Measurements from ENCODE around the gene ILF2. TPM values are rescaled to one million over a fixed set of nuclear protein-coding genes. Genes with fewer than 3 reads are reported as not detected.

The ILF2 gene
- total RNA-seq, 4 donors from 2014 or later = 80.2 to 201 (median 122) TPM

DNA sequence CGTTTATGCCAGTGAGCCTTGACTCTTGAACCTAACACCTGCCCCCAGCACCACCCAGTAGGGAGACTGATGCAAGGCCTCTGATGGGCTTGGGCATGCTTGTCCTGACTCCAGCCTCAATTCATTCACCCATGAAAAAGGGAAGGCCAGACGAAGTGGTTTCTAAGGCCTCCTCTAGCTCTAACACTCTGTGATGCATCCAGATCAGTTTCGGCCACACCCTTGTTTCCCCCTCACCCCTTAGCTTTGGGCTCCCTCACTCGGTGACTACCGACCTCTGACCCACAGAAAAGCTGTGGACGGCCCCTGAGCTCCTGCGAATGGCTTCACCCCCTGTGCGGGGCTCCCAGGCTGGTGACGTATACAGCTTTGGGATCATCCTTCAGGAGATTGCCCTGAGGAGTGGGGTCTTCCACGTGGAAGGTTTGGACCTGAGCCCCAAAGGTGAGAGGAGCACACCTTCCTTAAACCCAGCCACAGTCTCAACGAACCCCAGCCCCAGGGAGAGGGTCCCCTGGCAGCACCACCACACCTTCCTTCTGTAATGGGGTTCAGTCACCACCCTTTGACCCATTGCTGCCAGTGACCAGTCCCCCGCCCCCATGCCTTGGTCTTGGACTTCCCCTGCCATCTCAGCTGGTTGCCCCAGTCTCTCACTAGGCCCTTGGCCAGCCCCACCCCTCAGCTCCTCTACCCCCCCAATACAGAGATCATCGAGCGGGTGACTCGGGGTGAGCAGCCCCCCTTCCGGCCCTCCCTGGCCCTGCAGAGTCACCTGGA lies 16.7 kb upstream of the ILF2 start:
- ATAC-seq (ENCODE audit: low FRiP score) = no peak
- TF ChIP-seq, protein P1, sequence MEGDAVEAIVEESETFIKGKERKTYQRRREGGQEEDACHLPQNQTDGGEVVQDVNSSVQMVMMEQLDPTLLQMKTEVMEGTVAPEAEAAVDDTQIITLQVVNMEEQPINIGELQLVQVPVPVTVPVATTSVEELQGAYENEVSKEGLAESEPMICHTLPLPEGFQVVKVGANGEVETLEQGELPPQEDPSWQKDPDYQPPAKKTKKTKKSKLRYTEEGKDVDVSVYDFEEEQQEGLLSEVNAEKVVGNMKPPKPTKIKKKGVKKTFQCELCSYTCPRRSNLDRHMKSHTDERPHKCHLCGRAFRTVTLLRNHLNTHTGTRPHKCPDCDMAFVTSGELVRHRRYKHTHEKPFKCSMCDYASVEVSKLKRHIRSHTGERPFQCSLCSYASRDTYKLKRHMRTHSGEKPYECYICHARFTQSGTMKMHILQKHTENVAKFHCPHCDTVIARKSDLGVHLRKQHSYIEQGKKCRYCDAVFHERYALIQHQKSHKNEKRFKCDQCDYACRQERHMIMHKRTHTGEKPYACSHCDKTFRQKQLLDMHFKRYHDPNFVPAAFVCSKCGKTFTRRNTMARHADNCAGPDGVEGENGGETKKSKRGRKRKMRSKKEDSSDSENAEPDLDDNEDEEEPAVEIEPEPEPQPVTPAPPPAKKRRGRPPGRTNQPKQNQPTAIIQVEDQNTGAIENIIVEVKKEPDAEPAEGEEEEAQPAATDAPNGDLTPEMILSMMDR (IDR thresholded peaks at IDR 0.05) = no peak
- DNase-seq (ENCODE audit: low spot score) = no peak

DNA sequence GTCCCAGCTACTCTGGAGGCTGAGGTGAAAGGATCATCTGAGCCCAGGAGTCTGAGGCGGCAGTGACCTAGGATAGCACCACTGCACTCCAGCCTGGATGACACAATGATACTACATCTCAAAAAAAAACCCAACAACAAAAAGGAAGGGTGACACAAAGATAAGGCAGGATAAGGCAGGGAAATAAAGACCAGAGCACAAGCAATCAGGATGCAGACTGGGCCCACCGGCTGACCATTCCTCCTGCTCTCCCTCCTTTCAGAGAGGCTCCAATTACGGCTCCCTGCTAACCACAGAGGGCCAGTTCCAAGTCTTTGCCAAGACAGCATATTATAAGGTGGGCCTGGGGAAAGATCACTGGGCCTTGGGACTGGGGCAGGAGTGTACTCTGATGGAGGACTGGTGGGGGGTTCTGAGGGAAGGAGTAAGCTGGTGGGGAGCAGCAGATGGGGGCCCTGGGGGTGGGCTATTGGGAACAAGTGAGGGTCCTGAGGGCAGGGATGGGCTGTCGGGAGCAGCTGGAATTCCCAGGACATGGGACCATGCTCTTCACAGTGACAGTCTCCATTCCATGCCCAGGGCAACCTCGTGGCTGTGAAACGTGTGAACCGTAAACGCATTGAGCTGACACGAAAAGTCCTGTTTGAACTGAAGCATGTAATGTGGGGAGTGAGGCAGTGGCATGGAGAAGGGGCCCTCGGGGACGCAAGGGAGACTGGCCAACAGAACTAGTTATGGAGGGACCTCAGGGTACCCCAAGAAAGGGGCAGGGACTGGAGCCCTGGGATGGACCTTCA lies 14.9 kb upstream of the ILF2 start:
- TF ChIP-seq, protein P1 (IDR thresholded peaks at IDR 0.05) = no peak

DNA sequence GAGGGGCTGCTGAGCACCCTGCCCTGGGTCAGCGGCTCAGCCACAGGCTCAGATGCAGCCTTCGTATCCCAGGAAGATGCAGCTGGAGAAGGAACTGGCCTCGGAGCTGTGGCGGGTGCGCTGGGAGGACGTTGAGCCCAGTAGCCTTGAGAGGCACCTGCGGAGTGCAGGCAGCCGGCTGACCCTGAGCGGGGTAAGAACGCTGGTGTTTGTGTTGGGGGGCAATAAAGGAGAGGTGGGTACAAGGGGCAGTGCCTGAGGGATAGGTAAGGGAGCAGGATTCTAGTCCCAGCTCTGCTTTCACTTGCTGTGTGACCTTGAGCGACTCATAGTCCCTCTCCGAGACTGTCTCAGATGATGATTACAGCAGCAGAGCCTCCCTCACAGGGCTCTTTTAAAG lies 14.1 kb upstream of the ILF2 start:
- TF ChIP-seq, protein P1 (IDR thresholded peaks at IDR 0.05) = no peak

More for the DNA sequence above, 14.9 kb upstream of the ILF2 start:
- no peak for ATAC-seq (ENCODE audit: low FRiP score)
- DNase-seq (ENCODE audit: low spot score) = no peak

DNA sequence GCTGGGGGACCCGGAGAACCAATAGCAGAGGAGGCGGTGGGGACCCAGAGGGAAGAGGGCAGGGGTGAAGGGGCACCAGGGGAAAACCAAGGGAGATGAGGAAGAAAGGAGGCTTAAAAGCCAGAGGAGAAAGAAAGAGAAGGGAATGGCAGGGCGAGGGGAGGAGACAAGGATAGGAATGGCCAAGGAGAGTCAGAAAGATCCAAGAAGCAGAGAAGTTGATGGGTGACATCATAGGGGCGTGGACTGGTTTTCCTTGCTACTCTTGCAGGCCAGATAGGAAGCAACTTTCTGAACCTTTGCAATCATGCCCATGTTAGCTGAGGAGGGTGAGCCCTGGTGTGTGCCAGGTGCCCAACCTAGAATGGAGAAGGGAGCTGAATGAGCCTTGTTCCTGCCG lies 13.1 kb upstream of the ILF2 start:
- ATAC-seq (ENCODE audit: low FRiP score) (no peak), DNase-seq (ENCODE audit: low spot score) (no peak)
- TF ChIP-seq, protein P1 (IDR thresholded peaks at IDR 0.05) = no peak

More for the DNA sequence above, 14.1 kb upstream of the ILF2 start:
- ATAC-seq (ENCODE audit: low FRiP score) = no peak
- DNase-seq (ENCODE audit: low spot score) = no peak

DNA sequence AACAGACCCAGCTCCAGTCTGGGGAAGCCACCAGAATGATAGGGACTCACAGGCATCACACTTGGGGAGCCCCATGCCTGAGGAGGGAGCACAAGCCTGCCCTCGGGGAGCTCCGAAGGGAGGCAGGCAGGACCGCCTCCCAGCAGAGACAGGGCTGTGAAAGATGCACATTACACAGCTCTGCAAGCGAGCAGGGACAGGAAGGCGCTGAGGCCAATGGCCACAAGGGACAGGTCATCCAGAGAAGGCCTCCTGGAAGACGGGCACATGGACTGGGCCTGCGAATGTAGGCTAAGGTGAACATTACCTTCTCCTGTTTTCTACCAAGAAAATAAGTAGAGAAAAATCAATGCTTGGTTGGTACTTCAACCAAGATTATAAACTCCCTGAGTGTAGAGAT lies 11.9 kb upstream of the ILF2 start:
- ATAC-seq (ENCODE audit: low FRiP score) = no peak
- DNase-seq (ENCODE audit: low spot score) = no peak
- TF ChIP-seq, protein P1 (IDR thresholded peaks at IDR 0.05) = no peak

DNA sequence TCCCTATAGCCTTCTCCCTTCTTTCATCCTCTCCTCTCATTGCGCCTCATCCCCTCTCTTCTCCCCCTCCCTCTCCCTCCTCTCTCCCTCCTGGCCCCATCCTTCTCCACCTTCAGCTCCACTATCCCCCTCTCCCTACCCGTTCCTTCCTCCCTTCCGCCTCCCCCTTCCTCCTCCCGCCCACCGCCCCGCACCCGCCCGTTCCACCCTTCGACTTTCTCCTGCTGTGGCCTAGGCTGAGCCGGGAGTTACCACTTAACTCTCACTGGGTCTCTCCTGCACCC lies 9.3 kb upstream of the ILF2 start:
- ATAC-seq (ENCODE audit: low FRiP score) (no peak), DNase-seq (ENCODE audit: low spot score) (no peak)
- TF ChIP-seq, protein P1 (IDR thresholded peaks at IDR 0.05) = no peak

All from omental fat pad (tissue), 4 donors.